GM23248 (cell line): Measurements from ENCODE around the gene PLPPR1. TPM values are rescaled to one million over a fixed set of nuclear protein-coding genes. Genes with fewer than 3 reads are reported as not detected.

Source experiments
- DNase-seq: peaks from one replicate; pipeline ENCODE4 v3.0.0-alpha.2; 2015
- H2AFZ ChIP-seq: fragments of 200-600 bp; sonication (generic); 2 replicates; pipeline ENCODE4 v1.6.1; 2016; ENCODE audit warnings: antibody characterized with exemption
- H3F3A ChIP-seq: fragments of 200-600 bp; sonication (generic); 2 replicates; pipeline ENCODE4 v1.6.1; 2016; ENCODE audit warnings: mild to moderate bottlenecking, antibody characterized with exemption, mixed run types; ENCODE audit not compliant: insufficient read depth
- H3K27ac ChIP-seq: fragments of 200-600 bp; sonication (generic); 2 replicates; pipeline ENCODE4 v1.5.1; 2016; ENCODE audit warnings: mild to moderate bottlenecking
- H3K27me3 ChIP-seq: fragments of 200-600 bp; sonication (generic); replicated peaks from 2 replicates; pipeline ENCODE4 v1.6.1; 2016; ENCODE audit warnings: mild to moderate bottlenecking; ENCODE audit not compliant: insufficient read depth
- H3K36me3 ChIP-seq: fragments of 200-600 bp; sonication (generic); 2 replicates; pipeline ENCODE4 v1.6.1; 2016; ENCODE audit warnings: low read depth, mild to moderate bottlenecking
- H3K4me1 ChIP-seq: fragments of 200-600 bp; sonication (generic); 2 replicates; pipeline ENCODE4 v1.6.1; 2016; ENCODE audit warnings: mild to moderate bottlenecking; ENCODE audit not compliant: insufficient read depth
- H3K4me2 ChIP-seq: fragments of 200-600 bp; sonication (generic); one replicate; pipeline ENCODE4 v1.6.1; 2016; ENCODE audit warnings: mild to moderate bottlenecking; ENCODE audit not compliant: unreplicated experiment
- H3K4me3 ChIP-seq: fragments of 200-600 bp; sonication (generic); 2 replicates; pipeline ENCODE4 v1.5.1; 2016; ENCODE audit warnings: mild to moderate bottlenecking
- H3K79me2 ChIP-seq: fragments of 200-600 bp; sonication (generic); 2 replicates; pipeline ENCODE4 v1.6.1; 2016; ENCODE audit warnings: mild to moderate bottlenecking; ENCODE audit not compliant: insufficient read depth
- H3K9ac ChIP-seq: fragments of 200-600 bp; sonication (generic); 2 replicates; pipeline ENCODE4 v1.6.1; 2016; ENCODE audit warnings: mild to moderate bottlenecking
- H3K9me2 ChIP-seq: fragments of 200-600 bp; sonication (generic); 2 replicates; pipeline ENCODE4 v1.6.1; 2016; ENCODE audit warnings: mixed run types, mild to moderate bottlenecking, moderate library complexity; ENCODE audit not compliant: insufficient read depth
- H3K9me3 ChIP-seq: fragments of 200-600 bp; sonication (generic); one replicate; pipeline ENCODE4 v1.6.1; 2017; ENCODE audit warnings: low read depth
- H4K20me1 ChIP-seq: fragments of 200-600 bp; sonication (generic); 2 replicates; pipeline ENCODE4 v1.6.0; 2016; ENCODE audit not compliant: insufficient read depth
- EZH2 ChIP-seq: fragments of 200-600 bp; sonication (generic); IDR thresholded peaks from 2 replicates; pipeline ENCODE4 v1.6.1; 2018; ENCODE audit warnings: antibody characterized with exemption, mild to moderate bottlenecking; ENCODE audit not compliant: insufficient read depth, poor library complexity, severe bottlenecking
- EZH2phosphoT487 ChIP-seq: fragments of 200-600 bp; sonication (generic); IDR thresholded peaks from 2 replicates; pipeline ENCODE4 v1.6.1; 2018; ENCODE audit warnings: antibody characterized with exemption, moderate library complexity, mild to moderate bottlenecking, low read depth; ENCODE audit not compliant: insufficient read depth
- WGBS, 2 experiments: methylation state at CpG; one replicate each; pipeline ENCODE4 v1.1.6; 2015 to 2017; ENCODE audit warnings: low lambda C conversion rate in 2 of 2, low coverage in 1 of 2; ENCODE audit errors: missing lambda C conversion rate in 2 of 2; 5-methylcytosine and 5-hydroxymethylcytosine counted together
- in situ Hi-C: fragments of 300-500 bp; cut with MboI; formaldehyde crosslinking; loops from 2 replicates; pipeline ENCODE4 v1.15.0; 2020
- polyA plus RNA-seq: library from polyadenylated mRNA; unstranded; fragments of >200 nt; fragmentation: Nextera tagmentation; extraction: Ambion mirVana; gene quantifications from 2 replicates; pipeline ENCODE4 v1.2.1, GENCODE V29; 2016
- total RNA-seq: library from RNA; depleted of rRNA; stranded (reverse); fragments of >200 nt; shearing (Covaris generic); gene quantifications from 2 replicates; pipeline ENCODE4 v1.2.3, GENCODE V29; 2014

The PLPPR1 gene
- total and polyA plus RNA-seq, 2 experiments from 2014 or later = not detected

DNA sequence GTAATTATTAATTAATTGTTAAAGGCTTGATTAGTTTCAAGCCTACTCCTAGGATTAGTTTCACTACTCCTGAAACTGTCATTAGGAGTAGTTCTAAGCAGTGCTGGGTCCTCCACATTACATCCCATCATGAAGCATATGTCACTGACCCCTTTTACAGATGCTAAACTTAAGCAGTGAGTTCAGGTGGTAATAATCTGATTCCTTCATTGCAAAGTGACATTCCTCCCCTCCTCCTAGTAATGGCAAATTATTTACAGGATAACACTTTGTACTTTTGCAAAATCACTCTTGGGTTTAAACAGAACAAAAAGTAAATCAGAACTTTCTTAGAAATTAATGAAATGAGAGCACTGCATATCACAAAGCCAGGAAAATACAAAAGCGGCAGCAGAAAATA lies 303.8 kb downstream of the PLPPR1 start:
- no peak overlapping the region for H3K27ac ChIP-seq
- TF ChIP-seq EZH2 = no peak
- TF ChIP-seq EZH2phosphoT487 = no peak
- DNase-seq = no peak
- no peaks in the 10 kb centered on the region for H3K36me3 ChIP-seq
- H3K4me2 ChIP-seq = no peak overlapping the region
- WGBS, 2 experiments = 73 to 85% methylated on average over 1 of the region's 1 CpG
- H3K4me1 ChIP-seq = no peaks in the 10 kb centered on the region
- 0 out of 2 replicates have a peak, but pooled peaks cover 10% of the 10 kb centered on the region for H3K27me3 ChIP-seq
- no peaks in the 10 kb centered on the region for H3K9me3 ChIP-seq
- no peaks in the 10 kb centered on the region for H3K79me2 ChIP-seq
- no peaks in the 10 kb centered on the region for H3F3A ChIP-seq
- H4K20me1 ChIP-seq = no peaks in the 10 kb centered on the region
- in situ Hi-C loops = no loop called here
- H2AFZ ChIP-seq = no peak overlapping the region
- no peaks in the 10 kb centered on the region for H3K9me2 ChIP-seq
- H3K9ac ChIP-seq = no peak overlapping the region
- no peak overlapping the region for H3K4me3 ChIP-seq

DNA sequence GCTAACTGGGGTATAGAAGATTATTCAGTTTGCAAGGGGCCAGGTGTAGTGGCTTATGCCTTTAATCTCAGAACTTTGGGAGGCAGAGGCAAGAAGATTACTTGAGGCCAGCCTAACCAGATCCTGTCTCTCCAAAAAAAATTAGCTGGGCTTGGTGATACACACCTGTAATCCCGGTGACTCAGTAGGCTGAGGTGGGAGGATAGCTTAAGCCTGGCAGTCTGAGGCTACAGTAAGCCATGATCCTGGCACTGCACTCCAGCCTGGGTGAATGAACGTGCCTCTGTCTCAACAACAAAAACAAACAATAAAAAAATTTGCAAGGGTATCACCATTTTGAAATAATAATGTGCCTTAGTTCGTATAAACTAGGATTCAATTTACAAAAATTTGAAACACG lies 305.0 kb downstream of the PLPPR1 start:
- no peak overlapping the region for H2AFZ ChIP-seq
- H3K27me3 ChIP-seq = 0 out of 2 replicates have a peak, but pooled peaks cover 10% of the 10 kb centered on the region
- no peaks in the 10 kb centered on the region for H3K9me3 ChIP-seq
- WGBS, 2 experiments = 38 to 48% methylated on average over 4 of the region's 4 CpGs
- H3K4me1 ChIP-seq = no peaks in the 10 kb centered on the region
- no peak overlapping the region for H3K4me3 ChIP-seq
- in situ Hi-C loops = no loop called here
- no peaks in the 10 kb centered on the region for H4K20me1 ChIP-seq
- H3K9ac ChIP-seq = no peak overlapping the region
- no peak overlapping the region for H3K4me2 ChIP-seq
- no peaks in the 10 kb centered on the region for H3F3A ChIP-seq
- TF ChIP-seq EZH2 (no peak), EZH2phosphoT487 (no peak)
- H3K36me3 ChIP-seq = no peaks in the 10 kb centered on the region
- H3K27ac ChIP-seq = no peak overlapping the region
- no peak for DNase-seq
- no peaks in the 10 kb centered on the region for H3K79me2 ChIP-seq
- no peaks in the 10 kb centered on the region for H3K9me2 ChIP-seq

DNA sequence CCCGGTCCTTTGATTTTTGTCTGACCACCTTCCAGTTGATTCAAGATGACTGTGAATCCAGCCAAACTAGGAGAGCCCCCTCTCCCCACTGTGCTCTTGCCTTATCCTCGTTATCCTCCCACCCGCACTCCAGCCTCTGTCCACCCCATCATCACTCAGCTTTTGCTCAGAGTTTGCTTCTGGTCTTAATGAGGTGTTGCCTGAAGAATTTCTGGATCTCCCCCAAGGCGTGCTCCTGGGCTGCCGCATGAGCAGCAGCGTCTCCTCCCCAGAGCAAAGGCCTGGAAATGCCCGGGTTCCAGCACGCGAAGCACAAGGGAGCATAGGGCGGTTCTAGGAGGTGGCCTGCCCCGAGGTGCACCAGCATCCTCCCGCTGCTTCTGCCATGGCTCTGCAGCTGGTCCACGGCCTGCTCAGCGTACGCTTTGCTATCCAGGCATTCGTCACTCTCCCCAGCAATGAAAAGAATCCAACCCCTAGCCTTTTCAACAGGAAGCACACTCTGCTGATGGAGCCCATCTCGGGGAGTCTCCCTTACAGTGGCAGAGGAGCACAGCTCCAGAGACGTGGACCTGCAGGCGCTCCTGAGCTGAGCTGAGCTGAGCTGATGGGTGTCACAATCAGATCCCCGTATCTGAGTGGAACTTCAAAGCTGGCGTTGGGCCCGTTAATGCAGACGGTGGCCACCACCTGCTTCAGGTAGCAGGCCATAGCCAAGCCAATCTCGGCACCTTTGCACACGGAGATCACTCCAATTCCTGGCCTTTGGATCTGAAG lies 305.6 kb downstream of the PLPPR1 start:
- Histone ChIP-seq H3K9me3 (no peaks in the 10 kb centered on the region), H3K9ac (no peak overlapping the region), H3K9me2 (no peaks in the 10 kb centered on the region), H3K79me2 (no peaks in the 10 kb centered on the region), H2AFZ (no peak overlapping the region), H3F3A (no peaks in the 10 kb centered on the region), H3K27ac (no peak overlapping the region), H3K36me3 (no peaks in the 10 kb centered on the region), H3K4me2 (no peak overlapping the region), H3K27me3 (0 out of 2 replicates have a peak, but pooled peaks cover 10% of the 10 kb centered on the region), H3K4me3 (no peak overlapping the region), H4K20me1 (no peaks in the 10 kb centered on the region), H3K4me1 (no peaks in the 10 kb centered on the region)
- in situ Hi-C loops = no loop called here
- no peak for DNase-seq
- 59 to 62% methylated on average over 24 to 25 of the region's 25 CpGs for WGBS, 2 experiments
- TF ChIP-seq EZH2 (no peak), EZH2phosphoT487 (no peak)

DNA sequence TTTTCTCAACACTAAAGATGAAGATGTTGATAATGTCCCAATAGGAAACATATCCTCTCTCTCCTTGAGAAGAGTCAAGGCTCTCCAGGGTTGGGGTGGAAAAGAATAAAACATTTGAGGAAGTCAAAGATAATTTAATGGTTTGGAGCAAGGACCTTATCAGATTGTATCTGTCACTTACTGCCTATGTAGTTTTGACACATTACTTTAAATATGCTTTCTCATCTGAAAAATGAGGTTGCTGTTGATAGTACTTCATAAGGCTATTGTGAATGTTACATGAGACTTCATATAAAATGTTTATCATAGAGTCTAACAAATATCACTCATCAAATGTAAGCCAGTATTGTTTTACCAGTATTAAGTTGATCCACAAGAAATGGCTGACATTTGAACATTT lies 307.6 kb downstream of the PLPPR1 start:
- Histone ChIP-seq H3K9ac (no peak overlapping the region), H3K4me2 (no peak overlapping the region), H4K20me1 (no peaks in the 10 kb centered on the region), H3F3A (no peaks in the 10 kb centered on the region), H3K4me3 (no peak overlapping the region), H3K36me3 (no peaks in the 10 kb centered on the region), H3K27ac (no peak overlapping the region), H3K79me2 (no peaks in the 10 kb centered on the region), H2AFZ (no peak overlapping the region), H3K4me1 (no peaks in the 10 kb centered on the region), H3K9me2 (no peaks in the 10 kb centered on the region), H3K27me3 (0 out of 2 replicates have a peak, but pooled peaks cover 14% of the 10 kb centered on the region), H3K9me3 (no peaks in the 10 kb centered on the region)
- no peak for TF ChIP-seq EZH2
- no peak for TF ChIP-seq EZH2phosphoT487
- no peak for DNase-seq
- in situ Hi-C loops = no loop called here
